CD4-positive, alpha-beta T cell treated with Interleukin-6 at 100 ng/mL for 8 hours (primary cell): ENCODE results near the gene TBC1D10A.
"Not testable (repeated sequence)": the region's sequence is repeated elsewhere in the genome, so short reads cannot be mapped to it uniquely, and the experiment has no call there.

ENCODE experiments used
- DNase-seq: peaks from one replicate; pipeline ENCODE4 v3.0.0-alpha.2; 2020; ENCODE audit warnings: mixed read lengths, low spot score

TBC1D10A gene

DNA sequence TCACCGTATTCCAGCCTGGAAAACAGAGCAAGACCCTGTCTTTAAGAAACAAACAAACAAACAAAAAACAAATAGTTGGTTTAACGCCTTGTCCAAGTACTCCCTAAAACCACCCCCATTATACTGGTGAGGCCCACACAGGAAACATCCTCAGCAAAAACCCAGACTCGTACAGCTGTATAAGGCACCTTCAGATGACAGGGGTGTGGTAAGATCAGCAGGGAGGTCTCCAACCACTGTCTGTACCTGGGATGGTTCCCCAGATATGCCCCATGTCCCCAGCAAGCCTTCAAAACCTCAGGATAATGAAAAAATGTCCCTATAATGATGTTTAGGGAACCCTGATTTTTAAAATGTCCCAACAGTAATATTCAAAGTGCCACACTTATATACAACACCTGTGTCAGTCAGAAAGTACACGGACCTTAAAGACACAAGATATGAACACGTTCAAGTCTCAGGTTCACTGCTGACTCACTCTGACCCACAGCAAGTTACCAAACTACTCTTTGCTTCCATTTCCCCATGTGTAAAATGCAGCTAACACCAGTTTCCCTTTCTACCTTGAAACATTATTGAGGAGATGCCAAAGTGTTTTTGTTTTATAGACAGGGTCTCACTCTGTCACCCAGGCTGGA lies 20.6 kb upstream of the TBC1D10A start:
- no peak for DNase-seq

GRCh38 chr22:30344447-30345200 lies 17.9 kb upstream of the TBC1D10A start:
- DNase-seq = peak; percentile 16

- DNase-seq = no peak
Observed at GRCh38 chr22:30340911-30341685, 14.4 kb upstream of the TBC1D10A start.

DNA sequence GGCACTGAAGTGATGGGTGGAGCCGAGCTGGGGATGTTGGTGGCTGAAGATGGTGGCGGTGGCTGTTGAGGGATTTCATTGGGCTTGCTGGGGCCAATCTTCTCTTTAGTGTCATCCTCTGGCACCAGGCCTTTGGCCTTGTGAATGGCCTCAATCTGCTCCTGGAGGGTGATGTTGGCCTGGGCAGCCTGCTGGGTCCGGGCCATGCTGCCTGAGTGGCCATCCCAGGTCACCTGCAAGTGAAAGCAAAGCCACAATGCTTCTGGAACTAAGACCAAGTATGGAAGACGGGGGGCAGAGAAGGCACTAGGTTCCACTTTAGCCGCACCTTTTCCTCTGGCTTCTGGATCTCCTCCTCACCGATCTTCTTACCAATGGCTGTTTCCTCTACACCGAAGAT lies 12.1 kb upstream of the TBC1D10A start:
- DNase-seq = no peak

GRCh38 chr22:30338341-30338740 lies 11.6 kb upstream of the TBC1D10A start:
- DNase-seq = not testable (repeated sequence)

DNA sequence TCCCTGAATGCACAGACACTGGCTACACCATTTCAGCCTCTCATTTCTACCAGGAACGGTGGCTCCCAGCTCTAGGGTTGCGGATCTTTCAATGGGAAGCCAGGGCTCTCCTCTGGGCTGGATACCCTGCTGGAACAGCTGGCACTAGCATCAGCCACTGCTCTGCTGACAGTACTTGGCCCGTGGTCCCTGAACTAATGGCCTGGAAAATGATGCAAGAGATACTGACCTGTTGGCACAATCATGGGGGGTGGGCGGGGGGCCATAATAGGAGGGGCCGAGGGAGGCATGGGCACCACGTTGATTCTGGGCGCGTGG lies 10.7 kb upstream of the TBC1D10A start:
- no peak for DNase-seq

DNA sequence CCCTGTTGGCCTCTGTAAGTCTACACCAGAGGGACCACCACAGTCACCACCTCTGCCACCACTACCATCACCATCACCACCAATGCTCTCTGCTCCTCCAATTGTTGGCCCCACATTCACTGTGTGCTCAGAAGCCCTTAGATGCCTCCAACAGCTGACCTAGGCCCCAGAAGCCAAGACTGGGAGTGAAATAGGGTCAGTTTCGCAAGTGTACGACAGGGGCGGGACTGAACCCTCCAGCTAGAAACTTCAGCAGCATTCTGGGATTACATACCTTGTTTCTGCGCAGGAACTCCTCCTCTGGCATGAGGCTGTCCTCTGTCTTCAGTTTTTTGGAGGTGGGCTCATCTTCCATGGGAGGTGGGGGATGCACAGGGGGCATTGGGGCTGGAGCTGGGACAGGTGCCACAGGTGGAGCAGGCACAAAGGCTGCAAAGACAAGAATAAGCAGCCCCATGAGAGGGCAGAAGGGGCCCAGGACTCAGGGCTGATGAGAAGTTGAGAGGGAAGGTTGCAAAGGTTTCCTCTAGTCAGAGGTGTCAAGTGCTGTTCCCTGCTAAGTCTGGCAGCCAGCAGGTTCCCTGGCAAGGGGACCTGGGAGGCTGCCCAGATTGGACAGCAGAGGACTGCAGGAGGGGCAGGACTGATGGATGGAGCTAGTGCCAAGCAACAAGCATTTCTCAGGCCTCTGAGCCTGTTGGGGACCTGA lies 10.2 kb upstream of the TBC1D10A start:
- no peak for DNase-seq

DNA sequence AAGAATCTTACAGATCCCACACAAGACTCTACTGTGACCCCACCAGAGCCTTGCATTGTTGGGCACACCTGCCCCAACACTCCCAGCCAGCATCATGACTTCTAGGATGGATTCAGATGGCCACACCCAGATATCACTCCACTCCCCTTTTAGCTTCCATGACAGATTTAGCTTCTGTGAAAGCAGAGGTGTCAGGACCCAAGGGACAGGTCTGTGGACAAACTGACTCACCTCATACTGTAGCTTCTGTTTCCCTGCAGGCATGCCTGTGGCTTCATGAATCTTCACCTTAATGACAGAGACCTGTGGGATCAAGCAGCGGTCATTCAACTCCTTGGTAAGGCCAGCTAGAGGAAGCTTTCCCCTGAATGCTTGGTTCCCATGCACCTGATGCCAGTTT lies 8.5 kb upstream of the TBC1D10A start:
- DNase-seq = no peak

DNA sequence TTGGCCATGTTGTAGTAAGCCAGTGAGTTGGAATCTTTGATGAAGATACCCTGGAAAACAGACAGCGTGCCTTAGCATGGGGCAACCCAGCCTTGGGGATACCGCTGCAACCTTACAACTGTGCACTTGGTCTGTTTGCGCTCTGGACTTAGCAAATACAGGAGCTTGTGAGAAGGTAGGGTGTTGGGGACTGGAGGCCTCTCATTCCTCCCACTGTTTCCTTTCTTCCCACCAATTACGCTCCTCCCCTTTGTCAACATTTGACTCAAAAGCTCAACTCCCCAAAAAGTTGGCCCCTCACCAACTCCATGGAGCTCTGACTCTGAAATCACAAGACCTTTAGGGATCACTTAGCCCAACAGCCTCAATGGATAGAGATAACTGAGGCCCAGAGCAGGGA lies 7.9 kb upstream of the TBC1D10A start:
- DNase-seq = no peak

GRCh38 chr22:30333707-30334087 lies 7.0 kb upstream of the TBC1D10A start:
- DNase-seq = no peak

DNA sequence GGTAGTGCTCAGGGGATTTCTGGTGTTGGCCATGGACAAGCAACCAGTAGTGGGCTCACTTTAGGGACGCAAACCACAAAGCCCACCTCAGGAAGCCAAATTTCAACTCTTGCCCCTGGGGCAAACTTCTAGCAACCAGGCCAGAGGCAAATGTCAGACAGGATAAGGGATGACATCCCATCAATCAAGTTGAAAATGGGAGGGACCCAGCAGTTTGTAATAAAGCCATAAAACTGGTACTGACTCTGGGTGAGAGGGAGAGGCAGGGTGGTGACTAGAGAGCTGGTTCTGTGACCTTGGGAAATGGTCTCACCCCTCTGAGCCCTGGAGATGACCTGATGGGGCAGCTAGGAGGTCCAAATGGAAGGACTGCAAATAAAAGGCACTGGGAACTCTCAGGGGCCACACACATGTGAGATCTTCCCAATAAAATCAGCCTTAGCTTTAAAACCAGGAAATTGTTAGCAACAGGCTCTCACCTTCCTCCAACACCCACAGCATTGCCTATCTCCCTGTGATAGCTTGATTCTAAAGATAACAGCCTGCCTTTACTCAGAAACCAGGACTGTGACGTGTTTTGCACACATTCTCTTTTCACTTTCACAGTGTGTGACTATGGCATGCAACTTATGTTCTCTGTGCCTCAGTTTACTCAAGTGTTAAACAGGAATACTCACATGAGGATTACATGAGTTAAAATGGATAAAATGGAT lies 6.4 kb upstream of the TBC1D10A start:
- no peak for DNase-seq

- no peak for DNase-seq
Observed at GRCh38 chr22:30332551-30332950, 5.8 kb upstream of the TBC1D10A start.

DNA sequence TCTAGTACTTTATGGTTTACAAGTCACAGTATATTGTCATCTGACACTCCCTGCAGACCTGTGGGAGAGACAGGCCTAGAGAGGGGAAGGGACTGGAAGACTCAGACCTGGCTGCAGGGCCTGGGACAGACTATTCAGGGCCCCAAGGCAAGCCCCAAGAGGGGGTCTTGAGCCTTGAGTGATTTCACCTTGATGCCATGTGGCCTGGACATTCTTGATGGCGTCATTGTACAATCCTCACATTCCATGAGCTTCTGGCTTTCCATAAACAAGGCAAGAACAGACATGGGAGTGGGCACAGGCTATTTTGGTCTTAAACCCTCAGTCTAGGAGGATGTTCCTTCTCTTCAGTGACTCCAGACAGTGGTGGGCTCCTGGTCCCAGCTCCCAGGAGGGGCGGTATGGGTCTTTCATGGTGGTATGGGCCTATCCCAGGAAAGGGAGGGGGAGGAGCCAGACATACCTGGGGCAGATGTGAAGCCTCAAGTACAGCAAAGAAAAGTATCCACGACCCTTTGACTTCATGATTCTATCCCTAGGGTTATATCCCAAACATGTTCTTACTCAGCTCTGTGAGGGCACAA lies 1.8 kb upstream of the TBC1D10A start:
- no peak for DNase-seq

DNA sequence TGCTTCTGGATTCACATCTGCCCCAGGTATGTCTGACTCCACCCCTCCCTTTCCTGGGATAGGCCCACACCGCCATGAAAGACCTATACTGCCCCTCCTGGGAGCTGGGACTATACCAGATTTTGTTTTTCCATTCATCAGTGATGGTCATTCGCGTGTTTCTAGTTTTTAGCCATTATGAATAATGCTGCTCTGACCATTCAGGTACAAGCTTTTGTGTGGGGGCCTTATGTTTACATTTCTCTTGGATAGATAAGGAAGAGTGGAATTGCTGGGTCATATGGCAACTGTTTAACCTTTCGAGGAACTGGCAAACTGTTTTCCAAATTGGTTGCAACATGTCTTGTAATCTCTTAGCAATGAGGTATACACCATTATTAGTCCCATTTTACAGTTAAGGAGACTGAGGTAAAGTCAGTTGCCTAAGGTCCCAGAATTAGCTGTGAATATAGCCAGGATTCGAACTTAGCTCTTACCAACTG lies 1.2 kb upstream of the TBC1D10A start:
- no peak for DNase-seq

DNA sequence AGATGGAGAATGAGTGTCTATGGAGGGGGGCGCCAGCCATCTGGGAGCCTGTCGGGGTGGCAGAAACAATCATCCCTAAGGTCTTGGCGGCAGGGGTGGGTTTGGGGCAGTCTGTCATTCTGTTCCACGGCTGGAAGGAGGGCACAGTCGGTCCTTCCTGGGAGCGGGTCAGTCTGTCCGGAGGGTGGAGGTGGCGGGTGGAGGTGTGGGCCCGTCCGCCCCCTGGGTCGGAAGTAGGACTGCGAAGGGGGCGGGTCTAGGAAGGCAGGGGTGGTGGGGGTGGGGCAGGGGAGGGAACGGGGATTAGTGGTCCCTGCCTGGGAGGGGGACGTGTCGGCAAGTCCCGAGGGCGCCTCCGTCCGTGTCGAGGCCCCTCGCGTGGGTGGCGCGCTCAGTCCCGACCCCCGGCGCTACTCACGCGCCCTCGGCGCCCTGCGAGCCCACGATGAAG lies 461 bp downstream of the TBC1D10A start:
- no peak for DNase-seq

DNA sequence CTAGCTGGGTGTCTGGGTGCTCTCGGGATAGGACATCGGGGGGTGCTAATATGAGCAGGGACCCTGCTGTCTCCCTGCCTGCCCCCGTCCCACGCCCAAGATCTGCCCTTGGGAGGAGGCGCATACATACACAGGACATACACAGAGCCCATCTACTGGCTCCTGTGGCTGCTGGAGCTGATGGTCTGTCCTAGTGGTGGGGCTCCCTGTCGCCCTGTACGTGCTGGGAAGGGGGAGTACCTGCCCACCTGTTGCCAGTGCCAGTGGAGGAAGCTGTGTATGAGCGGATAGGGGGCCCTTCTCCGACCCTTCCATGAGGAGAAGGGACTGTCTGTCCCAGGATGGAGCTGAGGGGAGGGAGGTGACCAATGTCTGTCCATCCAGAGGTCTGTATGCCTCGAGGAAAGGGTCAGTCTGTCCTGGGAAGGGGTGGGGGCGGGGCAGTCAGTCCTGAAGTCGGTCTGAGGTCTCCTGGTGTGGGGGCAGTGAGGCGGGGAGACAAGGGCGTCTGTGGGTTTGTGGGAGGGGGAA lies 952 bp downstream of the TBC1D10A start:
- no peak for DNase-seq

DNA sequence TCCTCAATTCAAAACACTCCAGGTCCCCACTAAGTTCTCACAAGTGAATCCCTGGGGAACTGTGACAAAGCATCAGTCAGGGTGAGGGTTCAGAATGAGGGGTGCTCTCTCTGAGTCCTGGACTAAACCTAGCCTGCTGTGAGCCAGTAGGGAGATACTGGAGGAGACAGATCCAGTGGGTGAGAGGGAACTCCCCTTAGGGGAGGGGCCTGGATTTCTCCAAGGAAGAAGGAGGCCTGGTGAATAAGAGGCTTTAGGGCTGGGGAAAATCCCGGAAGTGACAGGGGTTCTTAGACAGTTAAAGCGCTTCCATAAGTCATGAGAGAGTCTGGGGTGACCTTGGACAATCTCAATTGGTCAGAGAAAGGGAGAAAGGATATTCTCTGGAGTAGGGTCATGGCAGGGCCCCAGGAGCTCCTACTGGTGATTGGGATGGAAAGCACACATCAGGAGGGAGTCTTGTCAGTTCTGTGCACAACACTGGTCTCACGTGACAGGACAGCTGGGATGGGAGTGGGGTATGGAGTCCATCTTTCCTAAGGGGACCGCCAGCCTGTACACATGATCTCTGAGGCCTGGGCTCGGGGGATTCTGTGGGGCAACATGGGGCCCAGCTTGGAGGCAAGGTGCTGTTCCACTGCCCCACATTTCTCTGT lies 1.5 kb downstream of the TBC1D10A start:
- no peak for DNase-seq

DNA sequence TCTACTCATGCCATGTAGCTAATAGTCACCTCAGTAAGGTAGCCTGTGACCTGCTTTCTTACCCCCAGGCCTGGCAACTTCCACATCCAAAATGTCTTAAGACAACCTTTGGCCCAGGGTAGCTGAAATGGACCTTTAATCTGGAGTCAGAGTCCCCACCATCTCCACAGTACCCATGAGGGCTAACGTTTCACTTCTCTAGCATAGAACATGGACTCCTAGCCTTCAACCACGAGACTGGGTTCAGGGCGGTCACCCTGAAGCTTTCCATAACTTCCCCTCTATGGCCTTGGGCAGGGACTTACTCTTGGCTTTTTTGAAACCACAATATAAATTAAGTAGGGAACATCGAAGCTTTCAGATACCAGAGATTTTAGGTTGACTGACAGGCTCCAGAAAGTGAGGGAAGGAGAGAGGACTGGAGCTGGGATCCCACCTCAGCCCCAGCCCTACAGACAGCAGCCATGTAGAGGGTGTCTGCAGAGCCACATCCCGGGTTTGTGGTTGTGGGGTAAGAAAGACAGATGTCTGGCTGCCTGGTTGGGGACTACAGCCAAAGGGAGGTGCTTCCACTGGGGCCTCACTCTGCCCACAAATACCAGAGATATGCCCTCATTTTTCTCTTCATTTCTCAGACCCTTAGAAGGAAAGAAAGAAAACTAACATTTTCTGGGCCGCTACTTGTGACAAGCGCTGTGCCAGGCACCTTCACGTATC lies 2.6 kb downstream of the TBC1D10A start:
- DNase-seq = peak; percentile 60

GRCh38 chr22:30323246-30323645 lies 3.5 kb downstream of the TBC1D10A start:
- DNase-seq = no peak

GRCh38 chr22:30321461-30321860 lies 5.3 kb downstream of the TBC1D10A start:
- DNase-seq = no peak
